BJ (cell line): ENCODE measurements around the gene SLC5A2. TPM values are rescaled to one million over a fixed set of nuclear protein-coding genes. Genes with fewer than 3 reads are reported as not detected.
A peak's percentile ranks its signal among the peaks of the same experiment; 100 is the strongest.
"Not testable (repeated sequence)": the region's sequence is repeated elsewhere in the genome, so short reads cannot be mapped to it uniquely, and the experiment has no call there.

Experiments
- CTCF ChIA-PET: fragments of 350-600 bp; formaldehyde crosslinking; extraction: SDS; loops from one replicate; lab custom pipeline; 2021; ENCODE audit warnings: antibody characterized with exemption, inconsistent platforms; lab: Yijun Ruan, JAX
- POLR2A ChIA-PET: fragments of 300-600 bp; sonication (Branson Sonifier 250); formaldehyde crosslinking; extraction: SDS; loops from one replicate; lab custom pipeline; 2021; ENCODE audit warnings: antibody characterized with exemption; lab: Charles Lee
- DNase-seq: peaks from one replicate; pipeline ENCODE4 v3.0.0-alpha.2; 2011; ENCODE audit warnings: low read depth
- H3K27me3 ChIP-seq: 2 replicates; pipeline ENCODE4 v1.6.0; 2011; ENCODE audit warnings: low read length; ENCODE audit not compliant: control insufficient read depth, insufficient read depth
- H3K36me3 ChIP-seq: 2 replicates; pipeline ENCODE4 v1.5.1; 2011; ENCODE audit warnings: low read length; ENCODE audit not compliant: control insufficient read depth, insufficient read depth
- H3K4me3 ChIP-seq: 2 replicates; pipeline ENCODE4 v1.5.1; 2011; ENCODE audit warnings: low read depth, mild to moderate bottlenecking, control low read depth, low read length
- polyA plus RNA-seq: library from polyadenylated mRNA; depleted of rRNA; stranded (reverse); fragments of >200 nt; gene quantifications from 2 replicates; pipeline ENCODE4 v1.2.3, GENCODE V29; 2011
- TF ChIP-seq, protein P1 (sequence below): IDR thresholded peaks from 2 replicates; pipeline ENCODE4 v1.5.1; 2011; ENCODE audit warnings: low read depth, mild to moderate bottlenecking, control low read depth, inconsistent platforms, low read length, moderate library complexity; ENCODE audit not compliant: insufficient read depth

Gene SLC5A2
- polyA plus RNA-seq, 1 experiment = not detected

DNA sequence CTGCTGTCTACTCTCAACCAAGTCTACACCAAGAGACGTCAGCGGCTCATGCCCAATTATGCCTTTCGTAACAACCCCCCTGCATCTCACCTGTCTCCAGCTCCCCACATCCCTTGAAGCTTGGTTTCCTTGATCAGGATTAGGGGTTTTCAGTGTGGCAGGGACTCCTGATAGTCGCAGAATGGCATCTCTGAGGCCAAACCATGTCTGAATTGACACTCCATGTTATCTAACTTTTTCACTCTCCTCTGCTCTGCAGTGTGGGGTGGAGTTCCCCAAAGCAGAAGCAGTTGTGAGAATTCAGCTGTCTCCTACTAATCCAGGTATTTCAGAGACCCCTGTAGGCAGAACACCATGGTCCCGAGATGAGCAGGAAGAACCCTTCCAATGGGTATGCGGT, 39.1 kb downstream of the SLC5A2 start:
- ChIA-PET CTCF (no interaction called here), POLR2A (no interaction called here)
- TF ChIP-seq, protein P1, sequence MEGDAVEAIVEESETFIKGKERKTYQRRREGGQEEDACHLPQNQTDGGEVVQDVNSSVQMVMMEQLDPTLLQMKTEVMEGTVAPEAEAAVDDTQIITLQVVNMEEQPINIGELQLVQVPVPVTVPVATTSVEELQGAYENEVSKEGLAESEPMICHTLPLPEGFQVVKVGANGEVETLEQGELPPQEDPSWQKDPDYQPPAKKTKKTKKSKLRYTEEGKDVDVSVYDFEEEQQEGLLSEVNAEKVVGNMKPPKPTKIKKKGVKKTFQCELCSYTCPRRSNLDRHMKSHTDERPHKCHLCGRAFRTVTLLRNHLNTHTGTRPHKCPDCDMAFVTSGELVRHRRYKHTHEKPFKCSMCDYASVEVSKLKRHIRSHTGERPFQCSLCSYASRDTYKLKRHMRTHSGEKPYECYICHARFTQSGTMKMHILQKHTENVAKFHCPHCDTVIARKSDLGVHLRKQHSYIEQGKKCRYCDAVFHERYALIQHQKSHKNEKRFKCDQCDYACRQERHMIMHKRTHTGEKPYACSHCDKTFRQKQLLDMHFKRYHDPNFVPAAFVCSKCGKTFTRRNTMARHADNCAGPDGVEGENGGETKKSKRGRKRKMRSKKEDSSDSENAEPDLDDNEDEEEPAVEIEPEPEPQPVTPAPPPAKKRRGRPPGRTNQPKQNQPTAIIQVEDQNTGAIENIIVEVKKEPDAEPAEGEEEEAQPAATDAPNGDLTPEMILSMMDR = no peak
- Histone ChIP-seq H3K36me3 (no peaks in the 10 kb centered on the region), H3K4me3 (no peak overlapping the region), H3K27me3 (no peaks in the 10 kb centered on the region; the same call in 1 of the 2 replicates)
- DNase-seq = no peak

DNA sequence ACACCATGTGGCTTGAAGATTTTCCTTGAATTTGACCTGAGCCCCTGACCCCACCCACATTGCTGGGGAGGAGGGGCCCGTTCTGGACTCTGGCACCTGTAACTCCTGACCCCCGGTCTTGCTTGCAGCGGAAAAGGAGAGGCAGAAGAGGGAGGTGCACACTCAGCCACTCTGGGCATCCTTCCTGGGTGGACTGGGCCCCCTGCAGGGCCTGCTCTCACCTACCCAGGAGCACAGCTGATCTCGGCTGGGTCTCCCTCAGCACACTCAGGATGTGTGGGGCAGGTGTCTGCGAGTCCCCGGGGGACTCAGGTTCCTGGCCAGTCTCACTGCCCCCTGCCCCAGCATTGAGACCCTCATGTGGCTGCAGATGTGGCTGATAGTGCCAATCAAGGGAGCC, 40.8 kb downstream of the SLC5A2 start:
- DNase-seq, H3K36me3 ChIP-seq, POLR2A ChIA-PET, H3K27me3 ChIP-seq, H3K4me3 ChIP-seq, CTCF ChIA-PET: not testable (repeated sequence)

DNA sequence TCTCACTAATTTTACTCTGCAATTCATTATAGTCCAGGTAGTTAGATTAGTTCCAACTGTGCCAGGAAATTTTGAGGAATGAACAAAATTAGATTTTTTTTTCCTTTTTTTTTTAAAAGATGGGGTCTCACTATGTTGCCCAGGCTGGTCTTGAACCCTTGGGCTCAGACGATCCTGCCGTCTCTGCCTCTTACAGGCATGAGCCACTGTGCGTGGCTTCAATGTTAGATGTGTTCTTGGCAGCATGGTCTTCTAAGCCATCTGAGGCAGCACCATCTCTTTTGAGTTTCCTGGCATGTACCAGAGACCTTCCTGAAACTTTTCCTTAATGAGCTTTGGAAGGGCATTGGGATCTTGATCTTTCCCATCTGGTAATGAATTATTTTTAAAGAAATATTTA, 42.2 kb downstream of the SLC5A2 start:
- POLR2A ChIA-PET = no interaction called here
- CTCF ChIA-PET = no interaction called here
- no peak overlapping the region for H3K4me3 ChIP-seq

DNA sequence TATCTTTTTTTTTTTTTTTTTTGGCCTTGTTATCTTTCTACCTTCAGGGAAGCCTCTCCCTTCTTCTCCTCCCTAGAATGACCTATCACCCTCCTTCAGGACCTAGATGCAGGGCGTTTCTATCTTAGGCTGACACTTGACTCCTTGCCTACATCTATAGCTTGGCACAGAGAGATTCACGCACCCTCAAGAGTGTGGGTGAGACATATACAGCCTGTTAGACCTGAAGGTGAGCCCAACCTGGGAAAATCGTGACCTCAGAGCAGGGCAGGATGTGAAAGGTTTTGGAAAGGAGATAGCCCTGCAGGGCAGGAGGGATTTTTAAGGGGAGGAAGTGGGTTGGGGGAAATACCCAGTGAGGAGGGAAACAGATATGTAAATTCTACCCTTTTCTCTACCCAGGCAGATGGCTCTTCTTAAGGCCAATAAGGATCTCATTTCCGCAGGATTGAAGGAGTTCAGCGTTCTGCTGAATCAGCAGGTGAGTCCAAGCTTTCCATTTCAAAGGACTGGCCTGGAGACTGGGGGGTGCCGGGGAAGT, 44.9 kb downstream of the SLC5A2 start, which contains the start of gene AHSP:
Gene AHSP, plus strand, starts transcription at position 167 of the 541 bp plus-strand sequence. Its CDS starts 240 bp downstream, at position 407.
- CTCF ChIA-PET = no interaction called here
- TF ChIP-seq, protein P1 = no peak
- no peak for DNase-seq
- POLR2A ChIA-PET = no interaction called here
- H3K27me3 ChIP-seq = peaks cover 18% of the 10 kb centered on the region
- no peaks in the 10 kb centered on the region for H3K36me3 ChIP-seq
- H3K4me3 ChIP-seq = peak within 1 kb of the TSS; percentile 34

More for the DNA sequence above, 42.2 kb downstream of the SLC5A2 start:
- no peak for DNase-seq
- H3K27me3 ChIP-seq = peaks cover 16% of the 10 kb centered on the region
- TF ChIP-seq, protein P1 = no peak
- no peaks in the 10 kb centered on the region for H3K36me3 ChIP-seq

DNA sequence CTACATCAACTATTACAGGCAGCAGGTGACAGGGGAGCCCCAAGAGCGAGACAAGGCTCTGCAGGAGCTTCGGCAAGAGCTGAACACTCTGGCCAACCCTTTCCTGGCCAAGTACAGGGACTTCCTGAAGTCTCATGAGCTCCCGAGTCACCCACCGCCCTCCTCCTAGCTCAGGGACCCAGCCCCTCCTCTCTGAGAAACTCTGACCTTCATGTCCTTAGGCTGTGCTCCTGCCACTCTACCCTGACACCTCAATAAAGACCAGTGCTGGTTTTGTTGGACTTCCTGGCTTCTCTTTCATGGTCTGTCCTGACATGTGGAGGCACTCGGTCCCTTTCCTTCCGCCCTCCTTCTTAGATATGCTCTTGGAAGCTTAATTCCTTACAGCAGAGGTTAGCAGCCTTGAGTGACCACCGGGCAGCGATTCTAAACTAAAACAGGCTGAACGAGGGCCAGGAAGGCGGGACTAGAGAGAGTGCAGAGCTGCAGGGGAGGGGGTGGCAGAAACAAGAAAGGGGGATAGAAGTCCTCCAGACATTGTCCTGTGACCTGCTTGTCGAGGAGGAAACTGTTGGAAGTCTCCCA, 45.7 kb downstream of the SLC5A2 start:
- no peak for DNase-seq
- Histone ChIP-seq H3K36me3 (no peaks in the 10 kb centered on the region), H3K4me3 (peak overlapping the region; percentile 34), H3K27me3 (peaks cover 18% of the 10 kb centered on the region)
- TF ChIP-seq, protein P1 = no peak
- CTCF ChIA-PET = no interaction called here
- POLR2A ChIA-PET = interaction anchor here (0.7 kb wide), 1 partner anchor 20 kb away, joined by 3 read pairs; the partner anchor contains the start of gene RUSF1
